Cardiac muscle cell (in vitro differentiated cells and primary cell): Measurements from ENCODE around the gene MORN4. TPM values are rescaled to one million over a fixed set of nuclear protein-coding genes. Genes with fewer than 3 reads are reported as not detected.

ENCODE experiments used
- DNase-seq, 2 donors: peaks; one replicate each; pipeline versions ENCODE4 v3.0.0 to v3.0.0-alpha.2; 2010 to 2017; ENCODE audit warnings: low read depth in 1 of 2, low spot score in 1 of 2
- H3K27ac ChIP-seq: fragments of 200-600 bp; sonication (generic); 2 replicates; pipeline ENCODE4 v1.5.1; 2016
- H3K27me3 ChIP-seq: fragments of 200-600 bp; sonication (generic); 2 replicates; pipeline ENCODE4 v1.6.0; 2016; ENCODE audit warnings: control low read depth
- H3K36me3 ChIP-seq: fragments of 200-600 bp; sonication (generic); 2 replicates; pipeline ENCODE4 v1.5.1; 2016; ENCODE audit warnings: control low read depth
- H3K4me1 ChIP-seq: fragments of 200-600 bp; sonication (generic); 2 replicates; pipeline ENCODE4 v1.8.1; 2017; ENCODE audit warnings: low read depth, mild to moderate bottlenecking, mixed run types
- H3K4me3 ChIP-seq: fragments of 200-600 bp; sonication (generic); 2 replicates; pipeline ENCODE4 v1.5.1; 2016; ENCODE audit warnings: mild to moderate bottlenecking
- H3K9me3 ChIP-seq: fragments of 200-600 bp; sonication (generic); 2 replicates; pipeline ENCODE4 v1.5.1; 2017; ENCODE audit warnings: low read depth, mild to moderate bottlenecking, control low read depth
- CTCF ChIP-seq: IDR thresholded peaks from 2 replicates; pipeline ENCODE4 v1.5.1; 2012; ENCODE audit warnings: low read depth, mild to moderate bottlenecking, low read length
- polyA plus RNA-seq: library from polyadenylated mRNA; unstranded; fragments of >200 nt; fragmentation: Nextera tagmentation; extraction: Ambion mirVana; gene quantifications from 2 replicates; pipeline ENCODE4 v1.2.1, GENCODE V29; 2016
- total RNA-seq: library from RNA; depleted of rRNA; stranded (reverse); fragments of >200 nt; gene quantifications from 2 replicates; pipeline ENCODE4 v1.2.3, GENCODE V29; 2016

Gene MORN4
- total and polyA plus RNA-seq, 2 experiments from 2014 or later, result 18.7 to 48.1 TPM

GRCh38 chr10:97673736-97674525 lies 40.6 kb upstream of the MORN4 start:
- DNase-seq, result peak in 1 of 2 donors; percentile 70
- H3K27me3 ChIP-seq, result no peaks in the 10 kb centered on the region
- H3K27ac ChIP-seq, result no peak overlapping the region
- TF ChIP-seq CTCF, result no peak
- H3K9me3 ChIP-seq, result no peaks in the 10 kb centered on the region
- H3K4me1 ChIP-seq, result no peaks in the 10 kb centered on the region
- no peak overlapping the region for H3K4me3 ChIP-seq
- H3K36me3 ChIP-seq, result peaks cover 18% of the 10 kb centered on the region

- TF ChIP-seq CTCF, result no peak
- DNase-seq, result no peak
- peaks cover 37% of the 10 kb centered on the region for H3K36me3 ChIP-seq
- no peak overlapping the region for H3K4me3 ChIP-seq
- H3K27me3 ChIP-seq, result no peaks in the 10 kb centered on the region
- no peaks in the 10 kb centered on the region for H3K9me3 ChIP-seq
- peaks cover 3% of the 10 kb centered on the region for H3K4me1 ChIP-seq
- no peak overlapping the region for H3K27ac ChIP-seq
Measured at GRCh38 chr10:97669571-97669970, 36.3 kb upstream of the MORN4 start.

GRCh38 chr10:97667463-97667862 lies 34.2 kb upstream of the MORN4 start:
- TF ChIP-seq CTCF, result no peak
- H3K4me1 ChIP-seq, result peaks cover 8% of the 10 kb centered on the region
- no peak for DNase-seq
- H3K36me3 ChIP-seq, result peaks cover 35% of the 10 kb centered on the region
- no peak overlapping the region for H3K27ac ChIP-seq
- H3K27me3 ChIP-seq, result no peaks in the 10 kb centered on the region
- no peaks in the 10 kb centered on the region for H3K9me3 ChIP-seq
- H3K4me3 ChIP-seq, result no peak overlapping the region

- Histone ChIP-seq H3K4me1 (peaks cover 8% of the 10 kb centered on the region), H3K27me3 (no peaks in the 10 kb centered on the region), H3K4me3 (no peak overlapping the region), H3K36me3 (peaks cover 38% of the 10 kb centered on the region), H3K9me3 (no peaks in the 10 kb centered on the region), H3K27ac (no peak overlapping the region)
- no peak for TF ChIP-seq CTCF
- no peak for DNase-seq
Measured at GRCh38 chr10:97666992-97667391, 33.7 kb upstream of the MORN4 start.

GRCh38 chr10:97664282-97664850 lies 31.1 kb upstream of the MORN4 start:
- no peaks in the 10 kb centered on the region for H3K9me3 ChIP-seq
- no peak overlapping the region for H3K4me3 ChIP-seq
- peaks cover 8% of the 10 kb centered on the region for H3K4me1 ChIP-seq
- H3K36me3 ChIP-seq, result peaks cover 38% of the 10 kb centered on the region
- peak in 1 of 2 donors; percentile 31 for DNase-seq
- no peak for TF ChIP-seq CTCF
- H3K27me3 ChIP-seq, result no peaks in the 10 kb centered on the region
- H3K27ac ChIP-seq, result peak overlapping the region; percentile 80
